Choroid plexus epithelial cell (primary cell): ENCODE results near the gene ERC2.
A peak's percentile ranks its signal among the peaks of the same experiment; 100 is the strongest.
"Not testable (repeated sequence)": the region's sequence is repeated elsewhere in the genome, so short reads cannot be mapped to it uniquely, and the experiment has no call there.

Source experiments
- DNase-seq: peaks from one replicate; pipeline ENCODE4 v3.0.0-alpha.2; 2010; ENCODE audit warnings: low read depth
- H3K4me3 ChIP-seq: 2 replicates; pipeline ENCODE4 v1.5.1; 2011; ENCODE audit warnings: low read depth, mild to moderate bottlenecking, control low read depth, low read length, moderate library complexity
- TF ChIP-seq, protein P1 (sequence below): conservative IDR thresholded peaks from 2 replicates; pipeline ENCODE4 v1.5.1; 2011; ENCODE audit warnings: low read depth, mild to moderate bottlenecking, control low read depth, inconsistent platforms, low read length, moderate library complexity

ERC2 gene

DNA sequence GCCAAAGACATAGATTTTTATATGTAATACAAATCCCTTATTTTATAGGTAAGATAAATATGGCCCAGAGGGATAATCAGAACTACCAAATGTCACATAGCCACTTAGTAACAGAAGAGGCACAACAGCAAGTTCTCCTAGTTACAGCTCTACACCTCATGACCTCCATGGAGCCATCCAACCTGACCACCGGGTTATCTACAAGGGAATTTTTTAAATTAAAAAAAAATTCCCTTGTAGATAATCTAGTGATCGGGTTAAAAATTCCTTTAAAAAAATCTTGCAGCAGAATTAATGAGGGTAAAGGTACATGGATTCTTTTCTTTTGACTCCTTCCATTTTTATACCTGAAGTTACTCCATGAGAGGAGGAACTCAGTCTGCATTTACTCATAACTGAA, 615.9 kb downstream of the ERC2 start:
- TF ChIP-seq, protein P1, sequence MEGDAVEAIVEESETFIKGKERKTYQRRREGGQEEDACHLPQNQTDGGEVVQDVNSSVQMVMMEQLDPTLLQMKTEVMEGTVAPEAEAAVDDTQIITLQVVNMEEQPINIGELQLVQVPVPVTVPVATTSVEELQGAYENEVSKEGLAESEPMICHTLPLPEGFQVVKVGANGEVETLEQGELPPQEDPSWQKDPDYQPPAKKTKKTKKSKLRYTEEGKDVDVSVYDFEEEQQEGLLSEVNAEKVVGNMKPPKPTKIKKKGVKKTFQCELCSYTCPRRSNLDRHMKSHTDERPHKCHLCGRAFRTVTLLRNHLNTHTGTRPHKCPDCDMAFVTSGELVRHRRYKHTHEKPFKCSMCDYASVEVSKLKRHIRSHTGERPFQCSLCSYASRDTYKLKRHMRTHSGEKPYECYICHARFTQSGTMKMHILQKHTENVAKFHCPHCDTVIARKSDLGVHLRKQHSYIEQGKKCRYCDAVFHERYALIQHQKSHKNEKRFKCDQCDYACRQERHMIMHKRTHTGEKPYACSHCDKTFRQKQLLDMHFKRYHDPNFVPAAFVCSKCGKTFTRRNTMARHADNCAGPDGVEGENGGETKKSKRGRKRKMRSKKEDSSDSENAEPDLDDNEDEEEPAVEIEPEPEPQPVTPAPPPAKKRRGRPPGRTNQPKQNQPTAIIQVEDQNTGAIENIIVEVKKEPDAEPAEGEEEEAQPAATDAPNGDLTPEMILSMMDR: no peak
- DNase-seq: no peak
- H3K4me3 ChIP-seq: no peak overlapping the region

DNA sequence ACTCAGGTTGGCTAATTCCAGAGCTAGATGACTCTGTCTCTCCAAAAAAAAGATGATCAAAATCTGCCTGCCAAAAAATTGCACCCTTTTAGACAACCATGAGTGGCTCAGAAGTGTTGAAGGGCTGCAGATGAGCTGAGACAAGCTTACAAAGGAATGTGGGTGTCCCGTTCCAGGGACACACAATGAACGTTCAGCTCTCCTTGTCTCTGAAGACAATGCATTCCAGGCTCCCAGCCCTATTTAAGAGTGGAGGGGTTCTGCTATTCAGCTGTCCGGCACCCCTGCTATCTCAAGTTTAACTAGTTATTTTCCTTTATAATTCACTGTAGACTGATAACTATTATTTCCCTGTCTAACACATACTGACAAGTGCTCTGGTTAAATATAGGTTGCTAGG, 626.1 kb downstream of the ERC2 start:
- TF ChIP-seq, protein P1: no peak
- DNase-seq: no peak
- H3K4me3 ChIP-seq: no peak overlapping the region

DNA sequence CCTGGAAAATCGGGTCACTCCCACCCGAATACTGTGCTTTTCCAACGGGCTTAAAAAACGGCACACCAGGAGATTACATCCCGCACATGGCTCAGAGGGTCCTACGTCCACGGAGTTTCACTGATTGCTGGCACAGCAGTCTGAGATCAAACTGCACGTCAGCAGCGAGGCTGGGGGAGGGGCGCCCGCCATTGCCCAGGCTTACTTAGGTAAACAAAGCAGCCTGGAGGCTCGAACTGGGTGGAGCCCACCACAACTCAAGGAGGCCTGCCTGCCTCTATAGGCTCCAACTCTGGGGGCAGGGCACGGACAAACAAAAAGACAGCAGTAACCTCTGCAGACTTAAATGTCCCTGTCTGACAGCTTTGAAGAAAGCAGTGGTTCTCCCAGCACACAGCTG, 636.4 kb downstream of the ERC2 start:
- not testable (repeated sequence) for DNase-seq, H3K4me3 ChIP-seq

DNA sequence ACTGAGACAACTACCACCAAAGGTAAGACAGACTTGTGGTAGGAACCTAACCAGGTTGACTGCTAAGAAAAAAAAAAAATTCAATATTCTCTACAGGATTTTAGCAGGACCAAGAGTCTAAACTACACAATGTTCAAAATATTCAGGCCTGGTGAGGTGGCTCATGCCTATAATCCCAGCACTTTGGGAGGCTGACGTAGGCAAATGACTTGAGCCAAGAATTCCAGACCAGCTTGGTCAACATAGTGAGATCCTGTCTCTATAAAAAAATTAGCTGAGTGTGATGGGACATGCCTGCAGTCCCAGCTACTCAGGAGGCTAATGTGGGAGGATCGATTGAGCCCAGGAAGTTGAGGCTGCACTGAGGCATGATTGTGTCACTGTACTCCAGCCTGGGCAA, 639.6 kb downstream of the ERC2 start:
- no peak for DNase-seq
- TF ChIP-seq, protein P1: no peak
- H3K4me3 ChIP-seq: no peak overlapping the region

DNA sequence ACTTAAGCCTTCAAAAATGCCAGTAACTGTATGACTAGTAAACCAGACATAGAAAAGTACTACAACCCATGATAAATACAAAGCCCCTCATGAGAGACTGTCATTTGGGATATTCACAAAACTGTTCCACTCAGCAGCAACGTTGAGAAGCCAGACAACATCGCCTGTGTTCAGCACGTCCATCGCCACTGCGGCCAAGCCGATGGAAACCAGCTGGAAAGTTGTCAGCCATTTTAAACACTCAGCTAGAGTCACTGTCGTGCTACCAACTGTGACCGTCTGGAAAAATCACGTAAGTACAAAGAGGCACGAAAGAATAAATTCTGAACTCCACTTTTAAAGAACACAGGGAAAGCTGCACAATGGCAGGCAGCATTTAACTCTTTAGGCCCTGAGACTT, 640.5 kb downstream of the ERC2 start:
- TF ChIP-seq, protein P1: no peak
- H3K4me3 ChIP-seq: no peak overlapping the region
- DNase-seq: no peak

DNA sequence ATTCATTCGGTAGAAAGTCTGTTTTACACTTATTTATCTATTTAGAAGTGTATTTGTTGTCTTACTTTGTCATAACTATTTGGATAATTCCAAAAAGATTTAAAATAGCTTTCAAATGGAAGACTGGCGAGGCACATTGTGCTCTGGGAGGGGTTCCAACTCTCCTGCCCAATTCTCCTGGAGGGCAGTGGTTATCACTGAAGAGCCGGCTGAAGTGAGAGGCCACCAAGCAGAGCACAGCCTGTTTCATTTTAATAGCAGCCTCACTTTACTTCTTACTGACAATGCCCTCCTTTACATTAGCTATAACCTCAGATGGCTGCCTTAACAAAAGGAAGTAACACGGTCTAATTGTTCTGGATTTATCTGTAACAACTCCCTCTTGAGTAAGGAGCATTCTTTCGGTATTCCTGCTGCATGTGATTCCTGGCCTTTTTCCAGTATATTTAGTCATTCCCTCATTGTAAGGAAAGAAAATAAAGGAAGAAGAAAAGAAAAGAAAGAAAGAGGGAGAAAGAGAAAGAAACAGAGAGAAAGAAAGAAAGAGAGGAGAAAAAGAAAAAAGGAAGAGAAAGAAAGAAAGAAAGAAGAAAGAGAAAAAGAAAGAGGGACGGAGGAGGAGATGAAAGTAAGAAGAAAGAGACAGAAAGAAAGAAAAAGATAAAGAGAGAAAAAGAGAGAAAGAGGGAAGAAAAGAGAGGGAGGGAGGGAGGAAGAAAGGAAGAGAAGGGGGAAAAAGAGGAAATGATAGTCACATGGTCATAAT, 641.4 kb downstream of the ERC2 start:
- no peak overlapping the region for H3K4me3 ChIP-seq
- DNase-seq: peak; percentile 28
- TF ChIP-seq, protein P1: no peak

DNA sequence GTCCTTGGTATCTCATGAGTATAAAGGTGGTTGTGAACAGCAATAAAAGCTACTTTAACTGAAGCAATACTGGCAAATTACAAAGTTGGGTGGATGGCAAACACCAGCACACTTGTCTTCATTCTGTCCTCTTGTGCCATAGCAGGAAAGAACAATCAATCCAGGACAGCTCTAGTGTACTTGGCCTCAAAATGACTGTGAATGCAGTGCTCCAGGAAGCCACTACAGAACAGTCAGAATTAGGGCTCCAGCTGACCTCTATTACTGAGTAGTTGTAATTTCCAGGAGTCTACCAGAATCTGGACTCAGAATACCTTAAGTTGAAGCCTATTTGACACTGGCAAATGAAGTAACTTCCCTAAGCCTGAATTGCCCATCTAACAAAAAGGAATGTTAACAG, 642.2 kb downstream of the ERC2 start:
- no peak for DNase-seq
- H3K4me3 ChIP-seq: no peak overlapping the region
- TF ChIP-seq, protein P1: no peak
